Stimulated activated CD8-positive, alpha-beta memory T cell treated with anti-CD3 and anti-CD28 coated beads, Interleukin-12 subunit alpha, Interleukin-12 subunit beta, amount 100 ng/mL, for 1 hour (primary cell): Measurements from ENCODE around the gene TLR9.
A peak's percentile ranks its signal among the peaks of the same experiment; 100 is the strongest.

Experiments used
- DNase-seq: peaks from one replicate; pipeline ENCODE4 v3.0.0-alpha.2; 2020; ENCODE audit warnings: low read depth

Gene TLR9

GRCh38 chr3:52231502-52232278 is 6.2 kb upstream of the TLR9 start:
- DNase-seq: peak; percentile 80

GRCh38 chr3:52230889-52231499 is 5.5 kb upstream of the TLR9 start:
- DNase-seq: no peak

GRCh38 chr3:52230461-52230860 is 5.0 kb upstream of the TLR9 start:
- no peak for DNase-seq

- no peak for DNase-seq
Observed at GRCh38 chr3:52229656-52230055, 4.2 kb upstream of the TLR9 start.

- DNase-seq: no peak
Observed at GRCh38 chr3:52228751-52229291, 3.4 kb upstream of the TLR9 start.

- no peak for DNase-seq
Observed at GRCh38 chr3:52228266-52228665, 2.8 kb upstream of the TLR9 start.

- DNase-seq: no peak
Observed at GRCh38 chr3:52227766-52228165, 2.3 kb upstream of the TLR9 start.

GRCh38 chr3:52227117-52227516 is 1.7 kb upstream of the TLR9 start:
- DNase-seq: no peak

GRCh38 chr3:52226229-52226817 is 878 bp upstream of the TLR9 start:
- no peak for DNase-seq

GRCh38 chr3:52223449-52224408 is 1.7 kb downstream of the TLR9 start:
- DNase-seq: no peak

- no peak for DNase-seq
Observed at GRCh38 chr3:52222319-52223221, 2.9 kb downstream of the TLR9 start.

GRCh38 chr3:52221563-52222318 is 3.7 kb downstream of the TLR9 start:
- no peak for DNase-seq

GRCh38 chr3:52221141-52221562 is 4.3 kb downstream of the TLR9 start:
- DNase-seq: no peak

- DNase-seq: peak; percentile 83
Observed at GRCh38 chr3:52220380-52221026, 4.9 kb downstream of the TLR9 start.

- DNase-seq: no peak
Observed at GRCh38 chr3:52218937-52219650, 6.4 kb downstream of the TLR9 start.

GRCh38 chr3:52218454-52218853 is 7.0 kb downstream of the TLR9 start:
- no peak for DNase-seq

- DNase-seq: no peak
Observed at GRCh38 chr3:52218026-52218425, 7.4 kb downstream of the TLR9 start.

GRCh38 chr3:52217409-52217805 is 8.0 kb downstream of the TLR9 start:
- DNase-seq: no peak
